HepG2 (cell line): ENCODE measurements around the gene PRR23E. TPM values are rescaled to one million over a fixed set of nuclear protein-coding genes. Genes with fewer than 3 reads are reported as not detected.

ENCODE experiments used
- ATAC-seq: fragments of 200-7000 bp; cut with Tn5 transposase; 3 replicates; pipeline ENCODE4 v1.9.1; 2020; ENCODE audit warnings: mild to moderate bottlenecking, moderate library complexity
- BruUV-seq: library from RNA; stranded (reverse); fragments of 400-500 nt; replicated peaks from 2 replicates; lab custom pipeline; 2021; lab: Mats Ljungman, UMichigan
- CTCF ChIA-PET: fragments of 300-600 bp; formaldehyde crosslinking; extraction: SDS; loops from one replicate; lab custom pipeline; 2021; ENCODE audit warnings: low total read pairs, inconsistent platforms, low intra/inter-chr PET ratio; lab: Yijun Ruan, JAX
- POLR2A ChIA-PET: fragments of 350-600 bp; sonication (Branson Sonifier 250); formaldehyde crosslinking; loops from one replicate; lab custom pipeline; 2020; ENCODE audit warnings: antibody characterized with exemption, inconsistent platforms; lab: Yijun Ruan, JAX
- DNase-seq: peaks from one replicate; pipeline ENCODE4 v3.0.0-alpha.2; 2015; ENCODE audit warnings: low spot score
- FAIRE-seq: peaks from 3 replicates; lab custom pipeline; 2011; peaks lifted over from hg19 to GRCh38; lab: Jason Lieb, UNC
- H2AFZ ChIP-seq: one replicate; pipeline ENCODE4 v1.6.1; 2011; ENCODE audit warnings: low read length, inconsistent platforms
- H3K27ac ChIP-seq: fragments of 300-600 bp; 3 replicates; pipeline ENCODE4 v1.8.0; 2011; ENCODE audit warnings: mixed run types, mild to moderate bottlenecking, mixed read lengths, low read length, inconsistent platforms; ENCODE audit not compliant: insufficient read depth; ENCODE audit errors: extremely low read length
- H3K27me3 ChIP-seq, 2 experiments: fragments of 200-600 bp in 1 of 2; 2 replicates in 1 of 2; 3 replicates in 1 of 2; pipeline versions ENCODE4 v1.6.0 to v1.8.0; 2011; ENCODE audit warnings: low read length in 2 of 2, mild to moderate bottlenecking in 2 of 2, moderate library complexity in 2 of 2, inconsistent platforms in 1 of 2; ENCODE audit not compliant: insufficient read depth in 2 of 2, control insufficient read depth in 1 of 2
- H3K36me3 ChIP-seq, 2 experiments: fragments of 200-600 bp in 1 of 2; replicated peaks in 1 of 2; 2 replicates in 1 of 2; 3 replicates in 1 of 2; pipeline versions ENCODE4 v1.5.1 to v1.8.0; 2011; ENCODE audit warnings: low read length in 2 of 2, inconsistent platforms in 1 of 2; ENCODE audit not compliant: insufficient read depth in 2 of 2, control insufficient read depth in 1 of 2
- H3K4me1 ChIP-seq: 2 replicates; pipeline ENCODE4 v1.5.1; 2012; ENCODE audit warnings: low read length, inconsistent platforms; ENCODE audit not compliant: insufficient read depth
- H3K4me2 ChIP-seq: 2 replicates; pipeline ENCODE4 v1.6.0; 2011; ENCODE audit warnings: low read depth, low read length, inconsistent platforms
- H3K4me3 ChIP-seq, 3 experiments: fragments of 200-600 bp in 1 of 3; sonication (generic), shearing (Covaris generic) in 1 of 3; replicated peaks in 1 of 3; 2 replicates each; pipeline ENCODE4 v1.5.1; 2011 to 2016; ENCODE audit warnings: low read length in 3 of 3, inconsistent platforms in 2 of 3, low read depth in 2 of 3, mild to moderate bottlenecking in 2 of 3, control low read depth in 1 of 3, mixed read lengths in 1 of 3; ENCODE audit not compliant: insufficient read depth in 1 of 3
- H3K79me2 ChIP-seq: one replicate; pipeline ENCODE4 v1.6.1; 2011; ENCODE audit warnings: low read length, inconsistent platforms; ENCODE audit not compliant: insufficient read depth
- H3K9ac ChIP-seq: 2 replicates; pipeline ENCODE4 v1.6.0; 2011; ENCODE audit warnings: mild to moderate bottlenecking, low read depth, low read length, inconsistent platforms; ENCODE audit not compliant: insufficient read depth
- H3K9me3 ChIP-seq: 2 replicates; pipeline ENCODE4 v1.5.1; 2012; ENCODE audit warnings: mild to moderate bottlenecking, low read length
- H4K20me1 ChIP-seq: 2 replicates; pipeline ENCODE4 v1.6.0; 2011; ENCODE audit warnings: inconsistent platforms, mild to moderate bottlenecking, low read length, moderate library complexity; ENCODE audit not compliant: insufficient read depth
- AGO2 ChIP-seq: fragments of 200-400 bp; formaldehyde crosslinking; optimal IDR thresholded peaks from 2 replicates; pipeline ENCODE3; 2017; ENCODE audit warnings: mild to moderate bottlenecking, low read depth, low read length, moderate library complexity
- MTF1 ChIP-seq: sonication (generic); formaldehyde crosslinking; IDR thresholded peaks from 2 replicates; pipeline ENCODE4 v1.5.0; 2020; ENCODE audit warnings: missing genetic modification reagents
- NR2F6 ChIP-seq, 2 experiments: IDR thresholded peaks; 2 replicates each; pipeline ENCODE4 v1.6.1; 2016; ENCODE audit warnings: antibody characterized with exemption in 1 of 2, mild to moderate bottlenecking in 1 of 2
- PPARG ChIP-seq: conservative IDR thresholded peaks from 2 replicates; pipeline ENCODE4 v1.6.1; 2016; ENCODE audit warnings: missing biosample characterization, missing genetic modification reagents
- RAD51 ChIP-seq: fragments of 450-650 bp; IDR thresholded peaks from 2 replicates; pipeline ENCODE4 v1.6.1; 2016; ENCODE audit warnings: borderline replicate concordance
- THAP8 ChIP-seq: sonication (generic); formaldehyde crosslinking; IDR thresholded peaks from 2 replicates; pipeline ENCODE4 v1.5.1; 2020; ENCODE audit warnings: missing genetic modification reagents, mild to moderate bottlenecking, borderline replicate concordance
- ZFP36L2 ChIP-seq: sonication (generic); formaldehyde crosslinking; IDR thresholded peaks from 2 replicates; pipeline ENCODE4 v1.4.0; 2020; ENCODE audit warnings: missing genetic modification reagents
- ZNF543 ChIP-seq: sonication (generic); formaldehyde crosslinking; IDR thresholded peaks from 2 replicates; pipeline ENCODE4 v1.4.0; 2020; ENCODE audit warnings: mild to moderate bottlenecking, missing genetic modification reagents
- ZNF564 ChIP-seq: sonication (generic); formaldehyde crosslinking; IDR thresholded peaks from 2 replicates; pipeline ENCODE4 v1.8.1; 2023; ENCODE audit warnings: mild to moderate bottlenecking, missing genetic modification reagents
- WGBS: methylation state at CpG from one replicate; pipeline ENCODE4 v1.1.6; 2017; ENCODE audit warnings: low lambda C conversion rate; 5-methylcytosine and 5-hydroxymethylcytosine counted together
- in situ Hi-C: cut with HindIII; loops from 2 replicates; pipeline ENCODE4 v1.10.0; 2017; ENCODE audit warnings: low pct_unique_long_range_greater_than_20kb; ENCODE audit not compliant: extremely low pct_ligation_motif_present
- intact Hi-C: fragments of 100-400 bp; cut with micrococcal nuclease; formaldehyde crosslinking; loops from one replicate; pipeline ENCODE4 v1.10.0; 2022; ENCODE audit not compliant: unreplicated experiment
- polyA plus RNA-seq, 8 experiments: library from polyadenylated mRNA; depleted of rRNA in 3 of 8; stranded (reverse) in 7 of 8; unstranded in 1 of 8; fragments of >200 nt; fragmentation: Illumina TruSeq in 4 of 8; extraction: Trizol in 4 of 8; gene quantifications; 2 replicates each; pipeline versions ENCODE4 v1.2.1 to v1.2.3, GENCODE V29; 2011 to 2016; ENCODE audit warnings: low read depth in 4 of 8, missing spikeins in 1 of 8, mixed read lengths in 1 of 8; ENCODE audit not compliant: insufficient read depth in 1 of 8
- total RNA-seq, 5 experiments: library from RNA; depleted of rRNA; stranded (reverse); fragments of >200 nt; fragmentation: Illumina TruSeq; extraction: Trizol; gene quantifications; 2 replicates each; pipeline ENCODE4 v1.2.3, GENCODE V29; 2016; ENCODE audit warnings: low read depth in 1 of 5
- TF ChIP-seq, protein P1 (sequence below): sonication (generic); formaldehyde crosslinking; IDR thresholded peaks from 2 replicates; pipeline ENCODE4 v1.4.0; 2020; ENCODE audit warnings: missing genetic modification reagents; ENCODE audit errors: not compliant biosample characterization
- TF ChIP-seq, protein P2 (sequence below): IDR thresholded peaks from 2 replicates; pipeline ENCODE4 v1.6.1; 2016; ENCODE audit warnings: missing biosample characterization, missing genetic modification reagents, low read depth
- TF ChIP-seq, protein P3 (sequence below): sonication (generic); formaldehyde crosslinking; IDR thresholded peaks from 2 replicates; pipeline ENCODE4 v1.9.0; 2021; ENCODE audit warnings: missing genetic modification reagents, mild to moderate bottlenecking, borderline replicate concordance
- TF ChIP-seq, protein P4 (sequence below): sonication (generic); formaldehyde crosslinking; IDR thresholded peaks from one replicate; pipeline ENCODE4 v1.5.1; 2020; ENCODE audit warnings: mild to moderate bottlenecking, missing genetic modification reagents; ENCODE audit errors: not compliant biosample characterization

Gene PRR23E
- total and polyA plus RNA-seq, 2 of the 13 experiments (the other 11 are each of a cell fraction or from before 2014, with no cell fraction given), result not detected

DNA sequence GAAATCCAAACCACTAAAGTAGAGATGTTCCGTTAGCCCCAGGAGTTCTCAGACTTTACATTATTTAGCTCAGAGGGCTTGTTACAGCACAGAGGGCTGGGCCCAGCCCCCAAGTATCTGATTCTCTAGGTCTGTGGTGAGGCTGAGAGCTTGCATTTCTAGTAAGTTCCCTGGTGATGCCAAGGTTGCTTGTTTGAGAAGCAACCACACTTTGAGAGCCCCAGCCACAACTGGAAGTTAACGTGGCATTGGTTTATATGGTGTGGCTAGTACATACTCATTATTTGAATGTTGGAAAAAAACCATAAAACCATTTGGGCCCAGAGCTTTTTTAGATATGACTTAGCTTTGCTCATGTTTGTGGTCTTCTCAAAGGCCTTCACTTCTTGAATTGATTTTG, 35.9 kb downstream of the PRR23E start:
- ChIA-PET CTCF (no interaction called here), POLR2A (no interaction called here)
- Histone ChIP-seq H3K4me1 (peaks cover 13% of the 10 kb centered on the region; the same call in 1 of the 2 replicates), H2AFZ (no peak overlapping the region), H4K20me1 (no peaks in the 10 kb centered on the region; the same call in 1 of the 2 replicates), H3K4me2 (no peak overlapping the region), H3K9ac (no peak overlapping the region), H3K36me3 (no peaks in the 10 kb centered on the region), H3K79me2 (no peaks in the 10 kb centered on the region), H3K27me3 (no peaks in the 10 kb centered on the region), H3K4me3 (no peak overlapping the region), H3K27ac (no peak overlapping the region), H3K9me3 (no peaks in the 10 kb centered on the region)
- in situ Hi-C loops, result no loop called here
- FAIRE-seq (no peak), ATAC-seq (no peak), DNase-seq (no peak)
- WGBS, result 36% methylated on average over 2 of the region's 2 CpGs
- intact Hi-C loops, result no loop called here
- BruUV-seq, result no TSS peak
- TF ChIP-seq ZNF543 (CRISPR knock-in tag) (no peak), ZFP36L2 (no peak), PPARG (no peak), ZNF564 (CRISPR knock-in tag) (no peak), NR2F6 (IDR thresholded peaks at IDR 0.05) (no peak), NR2F6 (CRISPR knock-in tag; IDR thresholded peaks at IDR 0.05) (no peak), RAD51 (no peak), AGO2 (no peak), MTF1 (no peak), THAP8 (CRISPR knock-in tag) (no peak)
- TF ChIP-seq, protein P1, sequence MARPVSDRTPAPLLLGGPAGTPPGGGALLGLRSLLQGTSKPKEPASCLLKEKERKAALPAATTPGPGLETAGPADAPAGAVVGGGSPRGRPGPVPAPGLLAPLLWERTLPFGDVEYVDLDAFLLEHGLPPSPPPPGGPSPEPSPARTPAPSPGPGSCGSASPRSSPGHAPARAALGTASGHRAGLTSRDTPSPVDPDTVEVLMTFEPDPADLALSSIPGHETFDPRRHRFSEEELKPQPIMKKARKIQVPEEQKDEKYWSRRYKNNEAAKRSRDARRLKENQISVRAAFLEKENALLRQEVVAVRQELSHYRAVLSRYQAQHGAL (CRISPR knock-in tag), result no peak
- TF ChIP-seq, protein P2, sequence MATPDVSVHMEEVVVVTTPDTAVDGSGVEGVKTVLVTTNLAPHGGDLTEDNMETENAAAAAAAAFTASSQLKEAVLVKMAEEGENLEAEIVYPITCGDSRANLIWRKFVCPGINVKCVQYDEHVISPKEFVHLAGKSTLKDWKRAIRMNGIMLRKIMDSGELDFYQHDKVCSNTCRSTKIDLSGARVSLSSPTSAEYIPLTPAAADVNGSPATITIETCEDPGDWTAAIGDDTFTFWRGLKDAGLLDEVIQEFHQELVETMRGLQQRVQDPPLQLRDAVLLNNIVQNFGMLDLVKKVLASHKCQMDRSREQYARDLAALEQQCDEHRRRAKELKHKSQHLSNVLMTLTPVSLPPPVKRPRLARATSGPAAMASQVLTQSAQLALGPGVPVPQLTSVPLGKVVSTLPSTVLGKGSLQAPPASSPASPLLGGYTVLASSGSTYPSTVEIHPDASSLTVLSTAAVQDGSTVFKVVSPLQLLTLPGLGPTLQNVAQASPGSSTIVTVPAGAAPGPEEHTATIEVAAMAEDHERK (CRISPR knock-in tag), result no peak
- TF ChIP-seq, protein P3, sequence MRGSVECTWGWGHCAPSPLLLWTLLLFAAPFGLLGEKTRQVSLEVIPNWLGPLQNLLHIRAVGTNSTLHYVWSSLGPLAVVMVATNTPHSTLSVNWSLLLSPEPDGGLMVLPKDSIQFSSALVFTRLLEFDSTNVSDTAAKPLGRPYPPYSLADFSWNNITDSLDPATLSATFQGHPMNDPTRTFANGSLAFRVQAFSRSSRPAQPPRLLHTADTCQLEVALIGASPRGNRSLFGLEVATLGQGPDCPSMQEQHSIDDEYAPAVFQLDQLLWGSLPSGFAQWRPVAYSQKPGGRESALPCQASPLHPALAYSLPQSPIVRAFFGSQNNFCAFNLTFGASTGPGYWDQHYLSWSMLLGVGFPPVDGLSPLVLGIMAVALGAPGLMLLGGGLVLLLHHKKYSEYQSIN (CRISPR knock-in tag), result no peak
- TF ChIP-seq, protein P4, sequence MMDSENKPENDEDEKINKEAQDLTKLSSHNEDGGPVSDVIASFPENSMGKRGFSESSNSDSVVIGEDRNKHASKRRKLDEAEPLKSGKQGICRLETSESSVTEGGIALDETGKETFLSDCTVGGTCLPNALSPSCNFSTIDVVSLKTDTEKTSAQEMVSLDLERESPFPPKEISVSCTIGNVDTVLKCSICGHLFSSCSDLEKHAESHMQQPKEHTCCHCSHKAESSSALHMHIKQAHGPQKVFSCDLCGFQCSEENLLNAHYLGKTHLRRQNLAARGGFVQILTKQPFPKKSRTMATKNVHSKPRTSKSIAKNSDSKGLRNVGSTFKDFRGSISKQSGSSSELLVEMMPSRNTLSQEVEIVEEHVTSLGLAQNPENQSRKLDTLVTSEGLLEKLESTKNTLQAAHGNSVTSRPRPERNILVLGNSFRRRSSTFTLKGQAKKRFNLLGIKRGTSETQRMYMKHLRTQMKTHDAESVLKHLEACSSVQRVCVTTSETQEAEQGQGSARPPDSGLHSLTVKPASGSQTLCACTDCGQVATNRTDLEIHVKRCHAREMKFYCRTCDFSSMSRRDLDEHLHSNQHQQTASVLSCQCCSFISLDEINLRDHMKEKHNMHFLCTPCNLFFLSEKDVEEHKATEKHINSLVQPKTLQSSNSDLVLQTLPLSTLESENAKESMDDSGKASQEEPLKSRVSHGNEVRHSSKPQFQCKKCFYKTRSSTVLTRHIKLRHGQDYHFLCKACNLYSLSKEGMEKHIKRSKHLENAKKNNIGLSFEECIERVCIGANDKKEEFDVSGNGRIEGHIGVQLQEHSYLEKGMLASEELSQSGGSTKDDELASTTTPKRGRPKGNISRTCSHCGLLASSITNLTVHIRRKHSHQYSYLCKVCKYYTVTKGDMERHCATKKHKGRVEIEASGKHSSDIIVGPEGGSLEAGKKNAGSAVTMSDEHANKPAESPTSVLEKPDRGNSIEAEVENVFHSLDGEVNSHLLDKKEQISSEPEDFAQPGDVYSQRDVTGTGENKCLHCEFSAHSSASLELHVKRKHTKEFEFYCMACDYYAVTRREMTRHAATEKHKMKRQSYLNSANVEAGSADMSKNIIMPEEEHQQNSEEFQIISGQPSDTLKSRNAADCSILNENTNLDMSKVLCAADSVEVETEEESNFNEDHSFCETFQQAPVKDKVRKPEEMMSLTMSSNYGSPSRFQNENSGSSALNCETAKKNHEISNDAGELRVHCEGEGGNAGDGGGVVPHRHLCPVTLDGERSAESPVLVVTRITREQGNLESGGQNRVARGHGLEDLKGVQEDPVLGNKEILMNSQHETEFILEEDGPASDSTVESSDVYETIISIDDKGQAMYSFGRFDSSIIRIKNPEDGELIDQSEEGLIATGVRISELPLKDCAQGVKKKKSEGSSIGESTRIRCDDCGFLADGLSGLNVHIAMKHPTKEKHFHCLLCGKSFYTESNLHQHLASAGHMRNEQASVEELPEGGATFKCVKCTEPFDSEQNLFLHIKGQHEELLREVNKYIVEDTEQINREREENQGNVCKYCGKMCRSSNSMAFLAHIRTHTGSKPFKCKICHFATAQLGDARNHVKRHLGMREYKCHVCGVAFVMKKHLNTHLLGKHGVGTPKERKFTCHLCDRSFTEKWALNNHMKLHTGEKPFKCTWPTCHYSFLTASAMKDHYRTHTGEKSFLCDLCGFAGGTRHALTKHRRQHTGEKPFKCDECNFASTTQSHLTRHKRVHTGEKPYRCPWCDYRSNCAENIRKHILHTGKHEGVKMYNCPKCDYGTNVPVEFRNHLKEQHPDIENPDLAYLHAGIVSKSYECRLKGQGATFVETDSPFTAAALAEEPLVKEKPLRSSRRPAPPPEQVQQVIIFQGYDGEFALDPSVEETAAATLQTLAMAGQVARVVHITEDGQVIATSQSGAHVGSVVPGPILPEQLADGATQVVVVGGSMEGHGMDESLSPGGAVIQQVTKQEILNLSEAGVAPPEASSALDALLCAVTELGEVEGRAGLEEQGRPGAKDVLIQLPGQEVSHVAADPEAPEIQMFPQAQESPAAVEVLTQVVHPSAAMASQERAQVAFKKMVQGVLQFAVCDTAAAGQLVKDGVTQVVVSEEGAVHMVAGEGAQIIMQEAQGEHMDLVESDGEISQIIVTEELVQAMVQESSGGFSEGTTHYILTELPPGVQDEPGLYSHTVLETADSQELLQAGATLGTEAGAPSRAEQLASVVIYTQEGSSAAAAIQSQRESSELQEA (CRISPR knock-in tag), result no peak
